Neural progenitor cell (in vitro differentiated cells): Measurements from ENCODE around the gene RNLS.

Source experiments
- EZH2 ChIP-seq: fragments of 200-600 bp; sonication (generic); IDR thresholded peaks from 2 replicates; pipeline ENCODE4 v1.6.1; 2017; ENCODE audit warnings: antibody characterized with exemption, mild to moderate bottlenecking, moderate library complexity
- TF ChIP-seq, protein P1 (sequence below): fragments of 200-600 bp; sonication (generic); IDR thresholded peaks from 2 replicates; pipeline ENCODE4 v1.5.1; 2017; ENCODE audit warnings: antibody characterized with exemption, mild to moderate bottlenecking

DNA sequence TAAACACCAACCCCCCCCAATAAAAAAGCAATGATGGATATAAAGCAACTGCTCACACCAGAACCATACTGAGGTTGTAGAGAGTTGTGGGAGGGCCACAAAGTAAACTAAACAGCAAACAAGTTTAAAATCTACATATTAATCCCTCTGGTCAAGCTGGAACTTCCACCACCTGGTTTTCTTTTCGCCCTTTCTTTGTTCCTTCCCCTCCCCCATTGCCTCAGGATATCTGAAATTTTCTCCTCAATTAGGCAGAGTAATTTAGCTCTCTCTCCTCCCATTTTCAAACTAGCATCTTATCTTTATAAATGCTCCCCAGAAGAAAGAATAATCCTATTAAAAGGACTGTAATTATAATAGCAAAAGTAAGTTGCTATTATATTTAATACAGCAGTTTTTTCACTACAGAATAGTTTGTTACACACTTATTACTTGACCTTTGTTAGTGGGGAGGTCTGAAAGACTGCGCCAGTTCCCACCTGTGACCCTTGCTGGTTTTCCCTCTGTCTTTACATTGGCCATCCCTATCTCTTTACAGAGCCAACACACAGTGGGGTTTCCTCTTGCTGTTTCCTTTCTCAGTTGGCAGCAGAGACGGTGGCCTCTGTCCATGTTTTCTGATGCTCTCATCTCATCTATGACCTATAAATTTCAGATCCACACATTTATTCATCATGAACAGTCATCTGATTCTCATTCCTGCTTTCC is 235.4 kb downstream of the RNLS start:
- TF ChIP-seq, protein P1, sequence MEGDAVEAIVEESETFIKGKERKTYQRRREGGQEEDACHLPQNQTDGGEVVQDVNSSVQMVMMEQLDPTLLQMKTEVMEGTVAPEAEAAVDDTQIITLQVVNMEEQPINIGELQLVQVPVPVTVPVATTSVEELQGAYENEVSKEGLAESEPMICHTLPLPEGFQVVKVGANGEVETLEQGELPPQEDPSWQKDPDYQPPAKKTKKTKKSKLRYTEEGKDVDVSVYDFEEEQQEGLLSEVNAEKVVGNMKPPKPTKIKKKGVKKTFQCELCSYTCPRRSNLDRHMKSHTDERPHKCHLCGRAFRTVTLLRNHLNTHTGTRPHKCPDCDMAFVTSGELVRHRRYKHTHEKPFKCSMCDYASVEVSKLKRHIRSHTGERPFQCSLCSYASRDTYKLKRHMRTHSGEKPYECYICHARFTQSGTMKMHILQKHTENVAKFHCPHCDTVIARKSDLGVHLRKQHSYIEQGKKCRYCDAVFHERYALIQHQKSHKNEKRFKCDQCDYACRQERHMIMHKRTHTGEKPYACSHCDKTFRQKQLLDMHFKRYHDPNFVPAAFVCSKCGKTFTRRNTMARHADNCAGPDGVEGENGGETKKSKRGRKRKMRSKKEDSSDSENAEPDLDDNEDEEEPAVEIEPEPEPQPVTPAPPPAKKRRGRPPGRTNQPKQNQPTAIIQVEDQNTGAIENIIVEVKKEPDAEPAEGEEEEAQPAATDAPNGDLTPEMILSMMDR = no peak
- no peak for TF ChIP-seq EZH2
